IMR-90 (cell line): Measurements from ENCODE around the gene KYNU. TPM values are rescaled to one million over a fixed set of nuclear protein-coding genes. Genes with fewer than 3 reads are reported as not detected.

Source experiments
- ATAC-seq: fragments of 200-7000 bp; cut with Tn5 transposase; 2 replicates; pipeline ENCODE4 v1.9.1; 2020; ENCODE audit warnings: low read depth, mild to moderate bottlenecking, moderate library complexity
- BruUV-seq: library from RNA; stranded (reverse); fragments of 400-500 nt; replicated peaks from 2 replicates; lab custom pipeline; 2021; lab: Mats Ljungman, UMichigan
- CTCF ChIA-PET: fragments of 300-600 bp; formaldehyde crosslinking; extraction: SDS; loops from one replicate; lab custom pipeline; 2021; ENCODE audit warnings: antibody characterized with exemption; lab: Yijun Ruan, JAX
- POLR2A ChIA-PET: fragments of 300-600 bp; sonication (Branson Sonifier 250); formaldehyde crosslinking; loops from one replicate; lab custom pipeline; 2022; ENCODE audit warnings: antibody characterized with exemption; ENCODE audit not compliant: unreplicated experiment; lab: Charles Lee
- DNase-seq: peaks from one replicate; pipeline ENCODE4 v3.0.0; 2013
- H2AFZ ChIP-seq: replicated peaks from 2 replicates; pipeline ENCODE3; 2013; ENCODE audit warnings: low read length, mild to moderate bottlenecking; ENCODE audit not compliant: poor library complexity
- H2AK5ac ChIP-seq: 2 replicates; pipeline ENCODE4 v1.6.1; 2013; ENCODE audit warnings: low read depth, low read length, inconsistent platforms
- H2AK9ac ChIP-seq: replicated peaks from 2 replicates; pipeline ENCODE3; 2013; ENCODE audit warnings: mild to moderate bottlenecking, low read depth, low read length, moderate library complexity; ENCODE audit not compliant: poor library complexity
- H2BK120ac ChIP-seq: 2 replicates; pipeline ENCODE4 v1.6.1; 2013; ENCODE audit warnings: low read depth, low read length, inconsistent platforms
- H2BK15ac ChIP-seq: 3 replicates; pipeline ENCODE4 v1.6.1; 2013; ENCODE audit warnings: low read depth, low read length, inconsistent platforms
- H2BK20ac ChIP-seq: 2 replicates; pipeline ENCODE4 v1.6.1; 2013; ENCODE audit warnings: low read depth, mild to moderate bottlenecking, inconsistent platforms, low read length, moderate library complexity
- H2BK5ac ChIP-seq: 2 replicates; pipeline ENCODE4 v1.6.1; 2013; ENCODE audit warnings: mild to moderate bottlenecking, low read depth, low read length, inconsistent platforms; ENCODE audit not compliant: poor library complexity, severe bottlenecking
- H3K14ac ChIP-seq: replicated peaks from 2 replicates; pipeline ENCODE4 v1.6.1; 2013; ENCODE audit warnings: low read depth, low read length, inconsistent platforms
- H3K18ac ChIP-seq: 2 replicates; pipeline ENCODE4 v1.6.1; 2013; ENCODE audit warnings: low read depth, low read length, control low read depth
- H3K23ac ChIP-seq: 2 replicates; pipeline ENCODE4 v1.6.1; 2013; ENCODE audit warnings: low read depth, low read length, inconsistent platforms
- H3K27ac ChIP-seq: 2 replicates; pipeline ENCODE4 v1.5.1; 2013; ENCODE audit warnings: mild to moderate bottlenecking, control low read depth, low read length; ENCODE audit not compliant: insufficient read depth
- H3K27me3 ChIP-seq: 2 replicates; pipeline ENCODE4 v1.6.1; 2013; ENCODE audit warnings: low read length; ENCODE audit not compliant: control insufficient read depth, insufficient read depth
- H3K36me3 ChIP-seq: 2 replicates; pipeline ENCODE4 v1.6.1; 2013; ENCODE audit warnings: low read length, mixed read lengths; ENCODE audit not compliant: control insufficient read depth, insufficient read depth
- H3K4ac ChIP-seq: 2 replicates; pipeline ENCODE4 v1.6.1; 2013; ENCODE audit warnings: low read depth, low read length, inconsistent platforms
- H3K4me1 ChIP-seq: 2 replicates; pipeline ENCODE4 v1.6.1; 2013; ENCODE audit warnings: low read length, mixed read lengths; ENCODE audit not compliant: control insufficient read depth, insufficient read depth
- H3K4me2 ChIP-seq: 2 replicates; pipeline ENCODE4 v1.6.1; 2013; ENCODE audit warnings: low read depth, mild to moderate bottlenecking, control low read depth, low read length, moderate library complexity
- H3K4me3 ChIP-seq: 2 replicates; pipeline ENCODE4 v1.5.1; 2013; ENCODE audit warnings: low read depth, mild to moderate bottlenecking, control low read depth, low read length, moderate library complexity; ENCODE audit not compliant: insufficient read depth
- H3K56ac ChIP-seq: 2 replicates; pipeline ENCODE4 v1.6.1; 2013; ENCODE audit warnings: low read length, inconsistent platforms; ENCODE audit not compliant: insufficient read depth; ENCODE audit errors: extremely low read depth
- H3K79me1 ChIP-seq, 2 experiments: 2 replicates each; pipeline ENCODE4 v1.6.1; 2013; ENCODE audit warnings: low read length in 2 of 2, inconsistent platforms in 1 of 2, low read depth in 1 of 2
- H3K9ac ChIP-seq: 2 replicates; pipeline ENCODE4 v1.6.1; 2013; ENCODE audit warnings: low read depth, low read length, control low read depth
- H3K9me1 ChIP-seq: 2 replicates; pipeline ENCODE4 v1.6.1; 2013; ENCODE audit warnings: low read length, inconsistent platforms; ENCODE audit not compliant: insufficient read depth
- H3K9me3 ChIP-seq: 2 replicates; pipeline ENCODE4 v1.6.1; 2013; ENCODE audit warnings: low read length; ENCODE audit not compliant: control insufficient read depth, insufficient read depth
- H4K20me1 ChIP-seq: 2 replicates; pipeline ENCODE4 v1.6.1; 2013; ENCODE audit warnings: low read length, inconsistent platforms; ENCODE audit not compliant: insufficient read depth
- H4K5ac ChIP-seq: 2 replicates; pipeline ENCODE4 v1.6.1; 2013; ENCODE audit warnings: mild to moderate bottlenecking, low read depth, low read length, control low read depth
- H4K8ac ChIP-seq, 2 experiments: 2 replicates each; pipeline ENCODE4 v1.6.1; 2013; ENCODE audit warnings: low read depth in 2 of 2, low read length in 2 of 2, control low read depth in 1 of 2, inconsistent platforms in 1 of 2
- H4K91ac ChIP-seq: 2 replicates; pipeline ENCODE4 v1.6.1; 2013; ENCODE audit warnings: low read depth, low read length, inconsistent platforms; ENCODE audit not compliant: insufficient read depth
- CHD1 ChIP-seq: IDR thresholded peaks from 2 replicates; pipeline ENCODE4 v1.6.1; 2012; ENCODE audit warnings: low read depth, low read length, improper control_type of control experiment
- CTCF ChIP-seq: conservative IDR thresholded peaks from 2 replicates; pipeline ENCODE4 v1.5.1; 2012; ENCODE audit warnings: mild to moderate bottlenecking, low read depth, low read length, improper control_type of control experiment
- FOS ChIP-seq: fragments of 150-350 bp; IDR thresholded peaks from 2 replicates; pipeline ENCODE4 v1.6.1; 2016; ENCODE audit warnings: low read depth, low read length
- MAFK ChIP-seq: IDR thresholded peaks from 2 replicates; pipeline ENCODE4 v1.6.1; 2012; ENCODE audit warnings: low read depth, low read length, improper control_type of control experiment
- RFX5 ChIP-seq: IDR thresholded peaks from 2 replicates; pipeline ENCODE4 v1.8.0; 2012; ENCODE audit warnings: low read depth, mild to moderate bottlenecking, low read length, moderate library complexity
- SMC3 ChIP-seq: fragments of 150-350 bp; IDR thresholded peaks from 2 replicates; pipeline ENCODE4 v1.6.1; 2016; ENCODE audit warnings: low read depth, mild to moderate bottlenecking, antibody characterized with exemption, low read length, moderate library complexity
- WGBS, 2 experiments: methylation state at CpG; one replicate each; pipeline versions ENCODE4 v1.1.5 to v1.1.7; 2013; ENCODE audit warnings: missing lambda C conversion rate in 2 of 2; ENCODE audit not compliant: insufficient read length in 1 of 2; ENCODE audit errors: extremely low coverage in 2 of 2; 5-methylcytosine and 5-hydroxymethylcytosine counted together
- dilution Hi-C: fragments of 300-500 bp; cut with HindIII; formaldehyde crosslinking; loops from one replicate; pipeline ENCODE4 v1.14.3; 2018; ENCODE audit warnings: low sequenced_read_pairs; ENCODE audit not compliant: unreplicated experiment
- in situ Hi-C: fragments of 300-500 bp; cut with MboI; formaldehyde crosslinking; loops from 3 replicates; pipeline ENCODE4 v1.14.3; 2019; ENCODE audit warnings: low sequenced_read_pairs, inconsistent platforms, mixed read lengths
- intact Hi-C: fragments of 100-400 bp; cut with micrococcal nuclease; formaldehyde crosslinking; loops from 2 replicates; pipeline ENCODE4 v1.10.0; 2022
- polyA plus RNA-seq, 3 experiments: library from polyadenylated mRNA; depleted of rRNA; stranded (reverse); fragments of >200 nt; gene quantifications; 2 replicates each; pipeline ENCODE4 v1.2.3, GENCODE V29; 2012; ENCODE audit warnings: low replicate concordance in 1 of 3
- total RNA-seq: library from RNA; depleted of rRNA; stranded (reverse); fragments of >200 nt; gene quantifications from 2 replicates; pipeline ENCODE4 v1.2.3, GENCODE V29; 2012

Gene KYNU
- total and polyA plus RNA-seq, 2 of the 4 experiments (the other 2 are of a cell fraction): 0.75 to 2.9 TPM

- Histone ChIP-seq H3K9me1 (no peaks in the 10 kb centered on the region), H3K56ac (no peak overlapping the region), H4K91ac (no peak overlapping the region), H2BK120ac (no peak overlapping the region), H3K4ac (no peak overlapping the region), H3K36me3 (no peaks in the 10 kb centered on the region), H4K20me1 (no peaks in the 10 kb centered on the region), H3K9ac (no peak overlapping the region), H3K9me3 (0 out of 2 replicates have a peak, but pooled peaks cover 2% of the 10 kb centered on the region), H3K18ac (peak overlapping the region; percentile 55; the same call in 1 of the 2 replicates), H2BK5ac (peak overlapping the region; percentile 2), H3K27me3 (no peaks in the 10 kb centered on the region), H3K14ac (no peak overlapping the region), H2BK15ac (no peak overlapping the region; the same call in 2 of the 3 replicates), H3K4me2 (no peak overlapping the region), H3K4me1 (peaks cover 3% of the 10 kb centered on the region), H2AFZ (no peak overlapping the region), H3K27ac (peak overlapping the region; percentile 2; the same call in 1 of the 2 replicates), H4K8ac (no peak overlapping the region), H3K79me1 (no peaks in the 10 kb centered on the region), H2AK5ac (no peak overlapping the region; the same call in 1 of the 2 replicates), H3K4me3 (no peak overlapping the region), H2BK20ac (no peak overlapping the region), H2AK9ac (no peak overlapping the region), H4K5ac (peak overlapping the region; percentile 27), H3K23ac (no peak overlapping the region)
- intact Hi-C loops (no loop called here), in situ Hi-C loops (no loop called here), dilution Hi-C loops (no loop called here)
- ChIA-PET CTCF (no interaction called here), POLR2A (interaction anchor here (0.6 kb wide), 1 partner anchor 86 kb away, joined by 6 read pairs; no protein-coding TSS in a partner anchor)
- ATAC-seq (no peak), DNase-seq (no peak)
- no TSS peak for BruUV-seq
- no CpG with 5 or more reads among the region's 3 CpGs for WGBS, 2 experiments
- TF ChIP-seq SMC3 (no peak), MAFK (no peak), CHD1 (no peak), CTCF (no peak), FOS (no peak), RFX5 (no peak)
Observed at GRCh38 chr2:142952018-142952417, 74.6 kb downstream of the KYNU start.
